ENCODE results near the gene CD3E.

- TF ChIP-seq, protein P1, sequence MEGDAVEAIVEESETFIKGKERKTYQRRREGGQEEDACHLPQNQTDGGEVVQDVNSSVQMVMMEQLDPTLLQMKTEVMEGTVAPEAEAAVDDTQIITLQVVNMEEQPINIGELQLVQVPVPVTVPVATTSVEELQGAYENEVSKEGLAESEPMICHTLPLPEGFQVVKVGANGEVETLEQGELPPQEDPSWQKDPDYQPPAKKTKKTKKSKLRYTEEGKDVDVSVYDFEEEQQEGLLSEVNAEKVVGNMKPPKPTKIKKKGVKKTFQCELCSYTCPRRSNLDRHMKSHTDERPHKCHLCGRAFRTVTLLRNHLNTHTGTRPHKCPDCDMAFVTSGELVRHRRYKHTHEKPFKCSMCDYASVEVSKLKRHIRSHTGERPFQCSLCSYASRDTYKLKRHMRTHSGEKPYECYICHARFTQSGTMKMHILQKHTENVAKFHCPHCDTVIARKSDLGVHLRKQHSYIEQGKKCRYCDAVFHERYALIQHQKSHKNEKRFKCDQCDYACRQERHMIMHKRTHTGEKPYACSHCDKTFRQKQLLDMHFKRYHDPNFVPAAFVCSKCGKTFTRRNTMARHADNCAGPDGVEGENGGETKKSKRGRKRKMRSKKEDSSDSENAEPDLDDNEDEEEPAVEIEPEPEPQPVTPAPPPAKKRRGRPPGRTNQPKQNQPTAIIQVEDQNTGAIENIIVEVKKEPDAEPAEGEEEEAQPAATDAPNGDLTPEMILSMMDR (IDR thresholded peaks at IDR 0.05), result no peak
- no peak for TF ChIP-seq EZH2 (IDR thresholded peaks at IDR 0.05)
Measured at GRCh38 chr11:118311518-118311917, 7.0 kb downstream of the CD3E start.

Data from neural progenitor cell (in vitro differentiated cells).